Spleen (tissue), 11 donors: ENCODE data around the gene CDKN1C. TPM values are rescaled to one million over a fixed set of nuclear protein-coding genes. Genes with fewer than 3 reads are reported as not detected.

ENCODE experiments used
- DNase-seq: peaks from one replicate; pipeline ENCODE4 v3.0.0-alpha.2; 2020
- H3K27ac ChIP-seq, 8 donors: fragments of 200-600 bp; sonication (generic) in 7 of 8; 1 replicate in 4 of 8; 2 replicates in 4 of 8; pipeline versions ENCODE4 v1.5.0 to v1.8.0; 2016 to 2021; ENCODE audit warnings: inconsistent platforms in 4 of 8, mild to moderate bottlenecking in 4 of 8, moderate library complexity in 1 of 8
- H3K27me3 ChIP-seq, 7 donors: fragments of 200-600 bp; sonication (generic) in 6 of 7; replicated peaks in 1 of 7; 1 replicate in 4 of 7; 2 replicates in 3 of 7; pipeline versions ENCODE4 v1.5.0 to v1.8.0; 2016 to 2021; ENCODE audit warnings: inconsistent platforms in 3 of 7, mild to moderate bottlenecking in 1 of 7
- H3K36me3 ChIP-seq, 6 donors: fragments of 200-600 bp; sonication (generic) in 5 of 6; 1 replicate in 4 of 6; 2 replicates in 2 of 6; pipeline versions ENCODE4 v1.5.0 to v1.8.0; 2016 to 2021; ENCODE audit warnings: inconsistent platforms in 2 of 6
- H3K4me1 ChIP-seq, 6 donors: fragments of 200-600 bp; sonication (generic) in 5 of 6; 1 replicate in 3 of 6; 2 replicates in 3 of 6; pipeline versions ENCODE4 v1.5.0 to v1.8.0; 2016 to 2021; ENCODE audit warnings: inconsistent platforms in 3 of 6
- H3K4me3 ChIP-seq, 8 donors: fragments of 200-600 bp; sonication (generic) in 7 of 8; 1 replicate in 4 of 8; 2 replicates in 4 of 8; pipeline versions ENCODE4 v1.5.0 to v1.8.0; 2016 to 2021; ENCODE audit warnings: inconsistent platforms in 4 of 8, mild to moderate bottlenecking in 4 of 8, moderate library complexity in 2 of 8
- H3K9me3 ChIP-seq, 8 donors: fragments of 200-600 bp; sonication (generic) in 7 of 8; 1 replicate in 4 of 8; 2 replicates in 4 of 8; pipeline versions ENCODE4 v1.5.0 to v1.8.0; 2016 to 2021; ENCODE audit warnings: inconsistent platforms in 4 of 8
- CTCF ChIP-seq, 11 experiments: fragments of 200-600 bp in 7 of 11; fragments of 450-650 bp in 4 of 11; sonication (generic) in 4 of 11; IDR thresholded peaks in 8 of 11; conservative IDR thresholded peaks in 3 of 11; 1 replicate in 7 of 11; 2 replicates in 4 of 11; pipeline versions ENCODE4 v1.4.0 to v1.8.0; 2016 to 2021; ENCODE audit warnings: antibody characterized with exemption in 11 of 11, inconsistent platforms in 4 of 11, mild to moderate bottlenecking in 1 of 11
- POLR2A ChIP-seq, 3 donors: fragments of 450-650 bp; IDR thresholded peaks; one replicate each; pipeline ENCODE4 v1.5.1; 2017; ENCODE audit warnings: antibody characterized with exemption in 3 of 3, mild to moderate bottlenecking in 1 of 3
- POLR2AphosphoS5 ChIP-seq, 3 donors: sonication (generic); formaldehyde crosslinking; IDR thresholded peaks; one replicate each; pipeline ENCODE4 v1.5.1; 2017; ENCODE audit warnings: antibody characterized with exemption in 3 of 3
- WGBS, 5 donors: extraction: QIAGEN DNeasy Blood & Tissue Kit in 3 of 5; methylation state at CpG; one replicate each; pipeline versions ENCODE4 v1.1.5 to v1.1.7; 2013 to 2018; 5-methylcytosine and 5-hydroxymethylcytosine counted together
- intact Hi-C: fragments of 100-400 bp; cut with DNase I; formaldehyde crosslinking; loops from one replicate; pipeline ENCODE4 v1.15.0; 2023; ENCODE audit warnings: low total_unique reads
- polyA plus RNA-seq, 3 donors: library from polyadenylated mRNA; stranded (reverse); fragments of 200-250 nt; gene quantifications; one replicate each; pipeline ENCODE4 v1.2.1, GENCODE V29; 2013
- total RNA-seq, 7 donors: library from RNA; depleted of rRNA in 3 of 7; stranded (reverse); fragments of >200 nt in 3 of 7; fragmentation: NEBNext Ultra II Directional in 4 of 7; extraction: Animal tissue kit (Norgen Biotek cat#: 25700) in 4 of 7; gene quantifications; one replicate each; pipeline versions ENCODE4 v1.1.0 to v1.2.1, GENCODE V29; 2016 to 2021
- donor health status: healthy with polysubstance abuse.
- donor health status: DM: no; HTN: no; CAD: no; lungs with moderate emphysema.
- donor health status: DM: no; HTN: no; CAD: no.
- donor health status: Bipolar disorder and iron deficiency.
- donor health status: healthy.
- donor health status: DM: no; HTN: no; CAD: no.
- donor health status: DM: yes; HTN: yes; CAD: no.

CDKN1C gene
- total and polyA plus RNA-seq, 10 donors, result 5.4 to 40.4 (median 14.2) TPM

DNA sequence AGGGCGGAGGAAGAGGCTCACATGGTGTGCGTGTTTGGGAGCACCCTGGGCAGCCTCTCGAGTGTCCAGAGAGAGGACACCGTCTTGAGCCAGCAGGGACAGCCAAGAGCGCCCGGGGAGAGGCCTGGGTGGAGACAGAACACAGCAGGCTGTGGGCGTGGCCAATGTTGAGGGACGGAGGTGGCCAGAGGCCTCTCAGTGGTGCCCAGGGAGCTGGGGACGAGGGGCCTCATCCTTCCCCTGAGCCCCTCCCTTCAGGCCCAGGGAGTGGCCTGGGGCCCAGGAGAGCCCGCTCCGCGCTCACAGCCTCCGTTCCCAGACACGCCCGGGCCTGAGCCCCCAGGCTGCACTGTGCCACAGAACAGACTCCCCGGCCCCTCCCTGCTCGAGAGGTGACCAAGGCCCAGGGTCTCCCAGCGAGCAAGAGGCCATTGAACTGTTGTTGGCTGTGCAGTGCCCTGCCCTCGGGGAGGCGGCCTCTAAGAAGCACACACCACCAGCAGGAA lies 48.4 kb downstream of the CDKN1C start:
- H3K4me1 ChIP-seq, result peaks cover 0 to 12% (median 4%) of the 10 kb centered on the region in 6 donors
- no peaks in the 10 kb centered on the region for H3K36me3 ChIP-seq
- 50 to 62% (median 58%) methylated on average over 13 to 20 of the region's 20 CpGs for WGBS, 5 donors

GRCh38 chr11:2836315-2837095 lies 49.1 kb downstream of the CDKN1C start:
- no peaks in the 10 kb centered on the region for H3K27me3 ChIP-seq
- 80 to 89% (median 84%) methylated on average over 19 to 23 of the region's 23 CpGs for WGBS, 5 donors
- DNase-seq, result no peak
- no peak overlapping the region for H3K27ac ChIP-seq
- H3K4me3 ChIP-seq, result no peak overlapping the region
- H3K4me1 ChIP-seq, result peaks cover 0 to 12% (median 4%) of the 10 kb centered on the region in 6 donors
- TF ChIP-seq POLR2AphosphoS5 (IDR thresholded peaks at IDR 0.05) (no peak), POLR2A (IDR thresholded peaks at IDR 0.05) (no peak), CTCF (IDR thresholded peaks at IDR 0.05 in 8 of 11, conservative IDR thresholded peaks at IDR 0.05 in 3 of 11) (no peak)
- H3K9me3 ChIP-seq, result no peaks in the 10 kb centered on the region
- intact Hi-C loops, result no loop called here
- H3K36me3 ChIP-seq, result no peaks in the 10 kb centered on the region

More for the DNA sequence above, 48.4 kb downstream of the CDKN1C start:
- Histone ChIP-seq H3K9me3 (no peaks in the 10 kb centered on the region), H3K4me3 (no peak overlapping the region), H3K27ac (no peak overlapping the region), H3K27me3 (no peaks in the 10 kb centered on the region)
- intact Hi-C loops, result no loop called here
- no peak for DNase-seq
- TF ChIP-seq CTCF (IDR thresholded peaks at IDR 0.05 in 8 of 11, conservative IDR thresholded peaks at IDR 0.05 in 3 of 11) (peak in 6 of 11 experiments; percentile 14 to 48 (median 24)), POLR2AphosphoS5 (IDR thresholded peaks at IDR 0.05) (peak in 2 of 3 donors; percentile 12 to 27), POLR2A (IDR thresholded peaks at IDR 0.05) (no peak)

DNA sequence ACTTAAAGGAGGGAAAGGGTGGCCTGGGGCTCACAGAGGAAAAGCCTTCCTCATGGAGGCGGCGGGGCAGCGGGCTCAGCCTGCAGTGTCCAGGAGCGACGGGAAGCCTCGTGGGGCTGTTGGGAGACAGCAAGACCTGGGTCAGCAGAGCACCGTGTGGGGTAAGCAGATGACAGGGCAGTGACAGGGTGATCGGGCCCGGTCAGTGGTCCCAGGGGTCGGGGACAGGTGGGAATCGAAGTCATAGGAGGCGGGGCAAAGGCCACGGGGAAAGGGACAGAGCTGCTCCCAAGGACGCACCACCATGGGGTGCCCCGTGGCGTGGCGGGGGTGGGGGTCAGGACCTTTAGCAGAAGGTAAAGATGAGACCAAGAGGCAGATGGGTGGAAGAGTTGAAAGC lies 49.8 kb downstream of the CDKN1C start:
- intact Hi-C loops, result no loop called here
- H3K27ac ChIP-seq, result no peak overlapping the region
- no peak for DNase-seq
- no peaks in the 10 kb centered on the region for H3K36me3 ChIP-seq
- no peaks in the 10 kb centered on the region for H3K9me3 ChIP-seq
- TF ChIP-seq CTCF (IDR thresholded peaks at IDR 0.05 in 8 of 11, conservative IDR thresholded peaks at IDR 0.05 in 3 of 11) (no peak), POLR2A (IDR thresholded peaks at IDR 0.05) (no peak), POLR2AphosphoS5 (IDR thresholded peaks at IDR 0.05) (no peak)
- H3K4me1 ChIP-seq, result peaks cover 0 to 12% (median 4%) of the 10 kb centered on the region in 6 donors
- 86 to 94% (median 90%) methylated on average over 17 of the region's 17 CpGs for WGBS, 5 donors
- H3K4me3 ChIP-seq, result no peak overlapping the region
- H3K27me3 ChIP-seq, result no peaks in the 10 kb centered on the region

GRCh38 chr11:2835296-2835695 lies 50.3 kb downstream of the CDKN1C start:
- intact Hi-C loops, result no loop called here
- 78 to 91% (median 87%) methylated on average over 4 to 6 of the region's 6 CpGs for WGBS, 5 donors
- Histone ChIP-seq H3K27ac (no peak overlapping the region), H3K9me3 (no peaks in the 10 kb centered on the region), H3K27me3 (no peaks in the 10 kb centered on the region), H3K36me3 (no peaks in the 10 kb centered on the region), H3K4me3 (no peak overlapping the region), H3K4me1 (peaks cover 0 to 12% (median 4%) of the 10 kb centered on the region in 6 donors)
- no peak for DNase-seq
- TF ChIP-seq POLR2A (IDR thresholded peaks at IDR 0.05) (no peak), CTCF (IDR thresholded peaks at IDR 0.05 in 8 of 11, conservative IDR thresholded peaks at IDR 0.05 in 3 of 11) (no peak), POLR2AphosphoS5 (IDR thresholded peaks at IDR 0.05) (no peak)
